GM19438 (cell line): Measurements from ENCODE around the gene TLE5.
"Not testable (repeated sequence)": the region's sequence is repeated elsewhere in the genome, so short reads cannot be mapped to it uniquely, and the experiment has no call there.

Experiments
- ATAC-seq: cut with Tn5 transposase; IDR thresholded peaks from one replicate; pipeline ENCODE4 v1.9.1; 2021; ENCODE audit warnings: low read depth; ENCODE audit not compliant: unreplicated experiment

TLE5 gene

DNA sequence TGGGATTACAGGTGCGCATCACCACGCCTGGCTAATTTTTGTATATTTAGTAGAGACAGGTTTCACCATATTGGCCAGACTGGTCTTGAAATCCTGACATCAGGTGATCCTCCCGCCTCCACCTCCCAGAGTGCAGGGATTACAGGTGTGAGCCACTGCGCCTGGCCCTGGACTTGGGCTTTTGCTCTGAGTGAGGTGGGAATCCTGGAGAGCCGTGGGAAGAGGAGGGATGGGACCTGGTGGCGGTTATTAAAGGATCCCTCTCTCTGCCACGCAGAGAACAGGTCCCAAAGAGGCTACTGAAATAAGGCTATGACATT, 1.7 kb upstream of the TLE5 start:
- ATAC-seq, result no peak

GRCh38 chr19:3061182-3062161, 823 bp downstream of the TLE5 start:
- ATAC-seq, result no peak

DNA sequence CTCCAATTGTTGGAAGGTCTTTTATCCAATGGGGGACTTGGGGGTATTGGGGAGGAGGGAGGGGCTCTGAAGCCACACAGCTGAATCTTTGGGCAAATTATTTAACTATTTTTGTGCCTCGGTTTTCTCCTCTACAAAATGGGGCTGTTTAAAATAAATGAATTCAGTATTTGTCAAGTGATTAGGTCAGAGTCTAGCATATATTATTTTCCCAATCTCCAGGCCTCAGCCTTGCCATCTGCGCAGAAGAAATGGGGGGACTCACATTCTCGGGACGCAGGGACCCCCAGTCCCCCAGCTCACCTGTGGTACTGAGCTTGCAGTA, 1.5 kb downstream of the TLE5 start:
- ATAC-seq, result no peak

DNA sequence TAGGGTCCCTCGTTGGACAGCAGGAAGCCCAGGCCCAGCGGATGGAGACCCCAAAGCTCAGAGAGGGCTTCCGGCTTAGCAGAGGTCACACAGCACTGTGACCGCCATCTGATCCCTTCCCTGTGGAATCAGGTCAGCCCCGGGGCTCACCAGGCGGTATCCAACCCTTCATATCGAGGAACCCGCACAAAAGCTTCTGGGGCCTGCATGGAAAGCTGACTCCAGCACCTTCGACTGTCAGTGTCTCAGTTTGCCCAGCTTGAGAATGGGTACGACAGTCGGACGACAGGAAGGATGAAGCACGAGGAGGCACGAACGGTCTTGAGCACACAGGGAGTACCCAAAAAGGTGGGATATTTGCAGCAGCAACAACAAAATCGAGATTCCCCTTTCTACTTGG, 2.6 kb downstream of the TLE5 start:
- ATAC-seq, result no peak

- no peak for ATAC-seq
These were observed 3.4 kb downstream of the TLE5 start for GRCh38 chr19:3058821-3059314.

DNA sequence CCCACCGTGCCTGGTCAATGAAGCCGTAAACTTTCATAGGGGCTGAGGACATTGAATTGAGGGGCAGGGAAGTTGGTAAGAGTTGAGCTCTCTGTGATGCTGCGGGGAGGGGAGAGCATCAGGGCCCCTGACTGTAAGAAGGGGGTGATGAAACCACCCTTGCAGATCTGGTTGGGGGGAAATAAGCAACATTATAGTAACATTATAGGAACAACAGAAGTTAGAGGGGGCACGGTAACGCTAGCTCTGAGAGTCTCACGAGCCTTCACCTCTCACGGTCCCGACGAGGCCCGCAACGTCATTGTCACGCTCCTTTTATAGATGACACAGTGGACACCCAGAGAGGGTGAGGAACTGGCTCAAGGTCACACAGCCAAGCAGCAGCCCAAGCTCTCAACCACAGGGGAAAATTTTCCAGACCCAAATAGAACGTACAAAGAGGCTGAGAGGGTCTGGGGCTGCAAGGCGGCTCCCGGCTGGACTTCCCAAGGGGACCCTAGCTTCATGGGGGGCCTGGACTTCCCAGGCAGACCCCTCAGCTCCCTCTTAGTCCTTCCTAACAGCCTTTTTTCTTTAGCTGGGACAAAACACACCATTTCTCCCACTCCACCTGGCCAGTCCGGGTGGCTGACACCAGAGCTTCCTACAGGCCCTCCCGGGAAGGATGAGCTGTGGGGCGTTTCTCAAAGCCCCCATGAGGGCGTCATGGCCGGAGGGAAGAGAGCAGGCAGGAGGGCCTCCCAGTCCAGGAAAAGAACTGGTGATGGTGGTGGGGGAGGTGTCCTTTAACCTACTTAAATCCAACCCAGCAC, 4.1 kb downstream of the TLE5 start:
- no peak for ATAC-seq

- ATAC-seq, result no peak
These were observed 5.0 kb downstream of the TLE5 start for GRCh38 chr19:3057275-3057714.

DNA sequence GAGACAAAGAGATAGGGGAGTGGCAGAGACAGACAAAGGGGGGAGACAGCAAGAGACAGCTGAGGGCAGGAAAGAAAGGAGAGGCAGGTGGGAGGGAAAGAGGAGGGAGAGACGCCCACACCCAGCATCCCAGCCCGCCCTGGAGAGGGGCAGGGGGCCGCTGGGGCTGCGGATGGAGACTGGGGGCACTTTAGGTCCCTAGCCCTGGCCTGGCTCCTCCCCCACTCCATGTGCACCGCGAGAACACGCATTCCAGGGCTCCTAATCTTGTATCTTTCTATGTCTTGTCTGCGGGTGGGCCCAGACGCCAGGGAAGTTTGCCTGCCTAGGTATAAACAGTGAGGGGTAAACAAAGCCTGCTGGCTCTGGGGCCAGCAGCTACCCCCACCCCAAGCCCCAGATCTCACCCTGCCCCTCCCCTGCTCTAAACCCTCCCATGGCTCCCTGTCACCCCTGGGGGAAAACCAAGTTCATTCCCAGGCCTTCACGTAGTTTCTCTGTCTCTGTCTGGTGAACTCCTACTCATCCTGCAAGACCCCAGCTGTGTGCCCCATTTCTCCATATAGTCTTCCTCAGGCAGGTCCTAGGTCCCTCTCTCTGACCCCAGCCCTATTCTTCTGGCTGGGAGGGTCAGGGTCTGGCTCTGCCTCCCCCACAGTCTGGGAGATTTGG, 5.7 kb downstream of the TLE5 start:
- ATAC-seq, result no peak

GRCh38 chr19:3055741-3056416, 6.4 kb downstream of the TLE5 start:
- no peak for ATAC-seq

DNA sequence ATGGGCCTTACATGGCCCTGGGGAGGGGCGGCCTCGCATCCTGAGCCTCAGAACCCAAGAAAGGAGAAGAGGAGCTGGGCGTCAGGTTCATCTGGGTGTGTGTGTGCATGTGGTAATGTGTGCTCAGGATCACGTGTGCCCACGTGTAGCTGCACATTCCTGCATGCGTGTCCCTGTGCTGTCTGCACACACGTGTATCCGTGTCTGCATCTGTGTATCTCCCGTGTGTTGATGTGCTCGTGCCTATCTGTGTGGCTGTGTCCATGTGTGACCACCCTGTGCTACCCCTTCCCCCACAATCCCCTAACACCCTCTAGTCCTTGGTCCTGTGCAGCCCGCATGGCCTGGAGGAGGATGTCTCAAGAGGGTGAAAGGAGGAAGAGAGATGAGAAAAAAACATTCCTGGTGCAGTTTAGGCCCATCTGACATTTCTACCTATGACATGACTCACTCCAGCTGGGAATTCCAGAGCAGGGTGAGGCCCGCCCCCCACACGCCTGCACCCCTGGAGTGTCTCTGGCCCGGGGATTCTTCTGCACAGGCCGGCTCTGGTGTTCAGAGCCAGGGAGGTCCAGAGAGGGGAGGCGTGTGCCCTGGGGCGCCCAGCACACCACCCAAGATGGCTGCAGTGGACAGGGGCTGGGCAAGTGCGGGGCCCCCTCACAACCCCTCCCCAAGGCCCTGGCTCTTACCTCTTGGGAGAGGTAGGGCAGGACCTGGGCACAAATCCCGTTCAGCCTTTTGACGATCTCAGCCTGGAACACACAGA, 7.1 kb downstream of the TLE5 start:
- no peak for ATAC-seq

DNA sequence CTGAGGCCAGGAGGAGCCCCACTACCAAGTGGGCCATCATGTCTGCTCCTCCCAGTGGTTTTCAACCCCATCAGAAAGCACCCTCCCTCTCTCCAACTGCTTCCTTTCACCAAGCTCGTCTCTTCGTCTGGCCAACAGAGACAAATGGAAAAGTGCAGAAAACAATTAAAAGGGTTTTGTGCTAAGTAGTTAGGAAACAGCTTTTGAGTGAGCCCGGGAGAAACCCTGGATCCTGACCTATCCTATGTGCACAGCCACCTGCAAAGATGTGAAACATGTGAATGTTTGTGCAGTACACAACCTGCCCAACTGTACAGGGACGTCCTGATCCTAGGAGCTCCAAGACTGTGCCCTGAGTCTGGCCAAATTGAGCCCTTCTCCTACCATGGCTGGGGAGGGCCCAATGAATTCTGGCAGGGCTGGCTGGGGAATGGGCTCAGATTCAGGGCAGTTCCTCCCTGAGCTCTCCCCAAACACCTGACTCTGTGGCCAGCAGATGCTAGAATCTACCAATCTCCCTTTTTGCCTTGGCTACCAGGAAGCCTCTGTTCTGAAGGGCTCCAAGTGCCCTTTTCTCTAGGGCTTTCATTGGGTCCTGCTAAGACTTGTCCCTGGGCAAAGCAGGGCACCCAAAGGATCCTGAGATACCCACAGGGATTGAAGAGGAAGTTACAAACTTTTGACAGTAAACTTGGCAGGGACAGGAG, 7.9 kb downstream of the TLE5 start:
- no peak for ATAC-seq

DNA sequence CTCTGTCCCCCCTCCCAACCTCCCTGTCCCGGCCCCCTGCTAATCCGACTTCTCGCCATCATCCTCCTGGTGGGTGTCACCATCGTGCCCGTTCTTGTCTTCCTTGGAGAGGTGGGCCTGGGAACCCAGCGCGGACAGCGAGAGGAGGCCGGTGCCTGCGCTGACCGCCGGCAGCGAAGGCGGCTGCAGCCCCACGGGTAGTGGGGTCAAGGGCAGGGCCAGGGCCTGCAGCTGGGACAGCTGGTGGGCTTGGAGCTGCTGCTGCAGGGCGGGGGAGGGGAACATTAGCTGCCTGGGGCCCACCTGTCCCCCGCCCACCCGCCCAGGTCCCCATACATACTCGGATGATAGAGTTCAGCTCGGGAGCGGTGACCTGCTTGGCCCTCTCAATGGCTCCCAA, 8.5 kb downstream of the TLE5 start:
- ATAC-seq, result no peak

- ATAC-seq, result no peak
These were observed 9.1 kb downstream of the TLE5 start for GRCh38 chr19:3053218-3053621.

- ATAC-seq, result not testable (repeated sequence)
These were observed 12.3 kb downstream of the TLE5 start for GRCh38 chr19:3050016-3050415.

- ATAC-seq, result no peak
These were observed 13.2 kb downstream of the TLE5 start for GRCh38 chr19:3049089-3049488.

GRCh38 chr19:3048190-3048533, 14.1 kb downstream of the TLE5 start:
- ATAC-seq, result no peak

DNA sequence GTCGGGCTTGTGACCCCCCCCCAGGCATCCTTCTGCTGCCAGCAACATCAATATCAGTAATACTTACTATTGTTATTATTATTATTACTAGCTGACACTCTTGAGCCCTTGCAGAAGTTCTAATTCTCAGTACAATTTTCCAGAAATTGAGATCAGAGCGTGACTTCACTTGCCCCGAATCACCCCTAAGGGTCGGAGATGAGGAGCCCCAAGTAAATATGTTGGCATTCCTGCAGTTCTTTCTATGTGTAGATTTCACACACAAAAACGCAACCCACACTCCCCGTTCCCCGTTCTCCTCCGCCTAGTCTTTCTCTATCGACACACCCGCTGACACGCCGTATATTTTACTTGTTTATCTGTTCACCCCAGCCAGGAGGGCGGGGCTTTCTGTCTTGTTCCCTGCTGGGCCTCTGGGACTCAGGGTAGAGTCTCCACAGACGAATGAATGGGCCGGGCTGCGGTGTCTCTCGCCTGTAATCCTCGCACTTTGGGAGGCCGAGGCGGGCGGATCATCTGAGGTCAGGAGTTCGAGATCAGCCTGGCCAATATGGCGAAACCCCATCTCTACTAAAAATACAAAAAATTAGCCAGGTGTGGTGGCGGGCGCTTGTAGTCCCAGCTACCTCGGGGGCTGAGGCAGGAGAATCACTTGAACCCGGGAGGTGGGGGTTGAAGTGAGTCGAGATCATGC, 14.7 kb downstream of the TLE5 start:
- no peak for ATAC-seq

GRCh38 chr19:3046698-3047495, 15.4 kb downstream of the TLE5 start:
- ATAC-seq, result no peak
